ENCODE data around the gene HSPA9. TPM values are rescaled to one million over a fixed set of nuclear protein-coding genes. Genes with fewer than 3 reads are reported as not detected.

HSPA9 gene
- total and polyA plus RNA-seq, 2 donors: 126 to 159 TPM

DNA sequence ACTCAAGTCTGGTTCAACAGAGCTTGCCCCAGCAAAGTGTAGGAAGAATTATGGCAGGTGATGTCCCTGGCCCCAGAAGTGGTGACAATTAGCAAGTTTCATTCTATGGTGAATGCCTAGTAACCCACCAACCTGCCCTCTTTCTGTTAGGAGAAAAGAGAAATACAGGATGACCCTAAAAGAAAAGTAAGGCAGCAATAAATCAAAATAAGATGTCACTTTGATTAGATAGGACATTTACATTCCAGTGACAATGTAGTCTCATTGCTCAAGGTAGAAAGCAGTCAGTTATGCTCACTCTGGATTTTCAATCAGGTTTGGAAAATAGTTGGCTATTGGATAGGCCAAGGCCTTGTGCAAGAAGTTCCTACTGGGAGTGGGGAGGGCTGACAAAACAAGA lies 5.6 kb upstream of the HSPA9 start:
- Histone ChIP-seq H3K4me1 (ENCODE audit: insufficient read depth) (no peaks in the 10 kb centered on the region), H3K36me3 (ENCODE audit: insufficient read depth) (no peaks in the 10 kb centered on the region), H3K27ac (ENCODE audit: low read depth) (no peak overlapping the region), H3K4me3 (ENCODE audit: low read depth, low read length) (no peak overlapping the region)
- no peak for DNase-seq (ENCODE audit: extremely low spot score)

DNA sequence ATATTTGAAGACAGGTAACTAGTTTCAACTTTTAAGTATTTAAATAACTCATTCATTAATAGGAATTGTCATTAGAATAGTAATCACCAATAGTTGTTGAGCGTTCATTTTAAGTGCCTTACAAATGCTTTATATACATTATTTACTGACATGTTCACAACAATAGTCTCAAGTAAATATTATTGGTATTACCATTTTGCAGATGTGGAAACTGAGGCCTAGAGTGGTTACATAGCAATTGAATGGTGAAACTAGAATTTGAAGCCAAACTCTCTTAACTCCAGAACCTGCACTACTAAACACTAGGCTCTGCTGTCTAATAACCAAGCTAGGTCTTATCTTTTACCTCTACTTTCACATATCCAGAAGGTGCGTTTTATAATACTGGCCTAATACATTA lies 4.8 kb upstream of the HSPA9 start:
- 92% methylated on average over 2 of the region's 2 CpGs for WGBS
- DNase-seq (ENCODE audit: extremely low spot score): no peak
- H3K36me3 ChIP-seq (ENCODE audit: insufficient read depth): no peaks in the 10 kb centered on the region
- no peaks in the 10 kb centered on the region for H3K4me1 ChIP-seq (ENCODE audit: insufficient read depth)
- no peak overlapping the region for H3K27ac ChIP-seq (ENCODE audit: low read depth)
- H3K4me3 ChIP-seq (ENCODE audit: low read depth, low read length): no peak overlapping the region

DNA sequence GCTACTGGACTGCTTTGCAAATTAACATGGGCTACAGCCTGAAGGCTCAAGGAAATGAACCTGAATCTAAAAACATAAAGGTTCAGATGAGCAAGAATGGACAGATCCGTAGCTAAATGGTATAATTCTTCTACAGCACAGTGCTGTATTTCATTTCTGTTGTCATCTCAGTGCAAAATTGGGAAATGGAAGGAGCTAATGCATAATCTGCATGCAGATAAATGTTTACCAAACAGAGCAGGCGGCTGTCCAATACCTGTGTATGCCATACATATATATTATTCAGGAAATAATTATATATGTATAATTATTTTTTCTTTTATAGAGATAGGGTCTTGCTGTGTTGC lies 4.3 kb upstream of the HSPA9 start:
- Histone ChIP-seq H3K36me3 (ENCODE audit: insufficient read depth) (no peaks in the 10 kb centered on the region), H3K27ac (ENCODE audit: low read depth) (no peak overlapping the region), H3K4me3 (ENCODE audit: low read depth, low read length) (no peak overlapping the region), H3K4me1 (ENCODE audit: insufficient read depth) (no peaks in the 10 kb centered on the region)
- no peak for DNase-seq (ENCODE audit: extremely low spot score)
- WGBS: 42% methylated on average over 2 of the region's 2 CpGs

DNA sequence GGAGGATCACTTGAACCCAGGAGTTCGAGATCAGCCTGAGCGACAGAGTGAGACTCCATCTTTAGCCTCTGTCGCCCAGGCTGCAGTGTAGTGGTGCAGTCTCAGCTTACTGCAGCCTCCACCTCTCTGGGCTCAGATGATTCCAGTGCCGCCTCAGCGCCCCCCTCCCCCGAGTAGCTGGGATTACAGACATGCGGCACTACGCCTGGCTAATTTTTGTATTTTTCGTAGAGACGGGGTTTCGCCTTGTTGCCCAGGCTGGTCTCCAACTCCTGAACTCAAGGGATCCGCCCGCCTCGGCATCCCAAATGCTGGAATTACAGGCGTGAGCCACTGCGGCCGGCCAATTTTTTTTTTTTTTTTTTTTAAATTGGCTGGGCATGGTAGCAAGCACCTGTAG lies 2.3 kb upstream of the HSPA9 start:
- DNase-seq (ENCODE audit: extremely low spot score): no peak
- Histone ChIP-seq H3K27ac (ENCODE audit: low read depth) (no peak overlapping the region), H3K4me1 (ENCODE audit: insufficient read depth) (no peaks in the 10 kb centered on the region), H3K4me3 (ENCODE audit: low read depth, low read length) (no peak overlapping the region), H3K36me3 (ENCODE audit: insufficient read depth) (no peaks in the 10 kb centered on the region)
- 93% methylated on average over 17 of the region's 17 CpGs for WGBS

DNA sequence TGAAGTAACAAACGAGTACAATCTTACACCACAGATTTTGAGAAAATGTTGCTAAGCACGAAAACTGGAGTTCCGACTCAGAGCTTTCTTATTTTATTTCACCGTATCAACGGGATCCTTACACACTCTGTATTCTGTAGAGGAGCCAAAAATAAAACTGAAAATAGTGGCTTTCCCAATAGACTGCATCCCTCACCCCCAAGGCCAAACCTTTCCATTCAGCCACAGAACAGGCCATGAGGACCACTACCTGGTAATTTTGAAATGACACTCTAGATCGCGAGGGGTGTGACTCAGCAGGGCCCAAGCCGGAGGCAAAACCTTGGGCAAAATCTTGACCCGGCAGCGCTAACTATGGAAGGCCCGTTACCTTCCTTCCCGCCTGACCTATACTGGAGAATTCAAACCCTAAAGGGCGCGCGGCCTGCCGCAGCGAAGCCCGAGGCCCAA lies 432 bp downstream of the HSPA9 start:
- Histone ChIP-seq H3K4me1 (ENCODE audit: insufficient read depth) (no peaks in the 10 kb centered on the region), H3K4me3 (ENCODE audit: low read depth, low read length) (peak overlapping the region; percentile 79), H3K27ac (ENCODE audit: low read depth) (peak overlapping the region; percentile 99), H3K36me3 (ENCODE audit: insufficient read depth) (peaks cover 2% of the 10 kb centered on the region)
- WGBS: under 1% methylated on average over 18 of the region's 18 CpGs
- no peak for DNase-seq (ENCODE audit: extremely low spot score)

DNA sequence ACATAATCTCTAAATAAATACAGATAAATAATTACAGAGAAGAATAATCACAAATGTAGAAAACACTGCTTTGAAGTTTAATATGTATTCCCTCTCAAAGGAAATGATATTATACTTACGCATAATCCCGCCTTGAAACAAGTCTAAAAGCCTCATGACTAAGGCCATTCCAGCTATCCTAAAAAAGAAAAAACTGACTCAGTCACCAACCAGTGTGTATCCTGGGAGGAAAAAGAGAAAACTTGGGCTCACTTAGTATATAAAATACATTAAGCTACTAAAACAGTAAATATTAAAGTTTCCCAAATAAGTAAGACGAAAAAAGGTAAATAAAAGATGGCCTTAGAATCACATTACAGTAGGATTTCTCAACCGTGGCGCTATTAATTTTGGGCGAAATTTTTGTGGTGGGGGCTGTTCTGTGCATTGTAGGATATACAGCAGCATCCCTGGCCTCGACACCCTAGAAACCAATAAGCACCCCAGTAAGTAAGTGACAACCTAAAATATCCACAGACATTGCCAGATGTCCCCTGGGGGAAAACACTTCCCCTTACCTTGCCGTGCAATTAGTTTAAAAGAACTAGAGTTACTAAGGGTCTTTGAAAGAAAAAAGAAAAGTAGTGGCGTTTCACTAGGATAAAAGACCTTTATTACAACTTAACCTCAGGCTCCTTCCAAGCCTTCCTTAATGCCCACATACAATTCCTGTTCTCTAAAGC lies 1.1 kb downstream of the HSPA9 start:
- WGBS: 41% methylated on average over 9 of the region's 9 CpGs
- Histone ChIP-seq H3K36me3 (ENCODE audit: insufficient read depth) (peaks cover 2% of the 10 kb centered on the region), H3K4me3 (ENCODE audit: low read depth, low read length) (peak overlapping the region; percentile 79), H3K27ac (ENCODE audit: low read depth) (no peak overlapping the region), H3K4me1 (ENCODE audit: insufficient read depth) (no peaks in the 10 kb centered on the region)
- DNase-seq (ENCODE audit: extremely low spot score): no peak

DNA sequence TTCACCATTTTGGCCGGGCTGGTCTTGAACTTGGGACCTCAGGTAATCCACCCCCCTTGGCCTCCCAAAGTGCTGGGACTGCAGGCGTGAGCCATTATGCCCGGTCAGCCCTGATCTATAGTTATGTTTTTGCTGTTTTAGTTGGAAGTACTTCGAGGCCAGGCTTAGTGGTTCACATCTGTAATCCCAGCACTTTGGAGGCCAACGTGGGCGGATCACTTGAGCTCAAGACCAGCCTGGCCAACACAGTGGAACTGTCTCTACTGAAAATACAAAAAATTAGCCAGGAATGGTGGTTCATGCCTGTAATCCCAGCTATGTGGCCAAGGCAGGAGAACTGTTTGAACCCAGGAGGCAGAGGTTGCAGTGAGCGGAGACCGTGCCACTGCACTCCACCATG lies 2.0 kb downstream of the HSPA9 start:
- Histone ChIP-seq H3K27ac (ENCODE audit: low read depth) (no peak overlapping the region), H3K4me1 (ENCODE audit: insufficient read depth) (no peaks in the 10 kb centered on the region), H3K36me3 (ENCODE audit: insufficient read depth) (peaks cover 4% of the 10 kb centered on the region), H3K4me3 (ENCODE audit: low read depth, low read length) (no peak overlapping the region)
- no peak for DNase-seq (ENCODE audit: extremely low spot score)
- 80% methylated on average over 8 of the region's 8 CpGs for WGBS

DNA sequence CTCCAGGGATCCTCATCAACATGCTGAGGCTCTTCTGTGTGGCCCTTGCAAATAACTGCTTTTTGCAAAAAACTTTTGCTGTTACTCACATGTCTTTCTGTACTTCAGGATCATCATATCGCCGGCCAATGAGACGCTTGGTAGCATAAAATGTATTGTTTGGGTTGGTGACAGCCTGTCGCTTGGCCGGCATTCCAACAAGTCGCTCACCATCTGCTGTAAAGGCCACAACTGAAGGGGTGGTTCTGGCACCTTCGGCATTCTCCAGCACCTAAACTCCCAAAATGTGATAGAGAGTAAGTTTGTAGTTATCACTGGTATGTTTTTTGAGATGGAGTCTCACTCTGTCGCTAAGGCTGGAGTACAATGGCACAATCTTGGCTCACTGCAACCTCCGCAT lies 4.3 kb downstream of the HSPA9 start:
- DNase-seq (ENCODE audit: extremely low spot score): no peak
- H3K36me3 ChIP-seq (ENCODE audit: insufficient read depth): peaks cover 6% of the 10 kb centered on the region
- no peak overlapping the region for H3K4me3 ChIP-seq (ENCODE audit: low read depth, low read length)
- WGBS: 97% methylated on average over 9 of the region's 9 CpGs
- H3K4me1 ChIP-seq (ENCODE audit: insufficient read depth): no peaks in the 10 kb centered on the region
- no peak overlapping the region for H3K27ac ChIP-seq (ENCODE audit: low read depth)

DNA sequence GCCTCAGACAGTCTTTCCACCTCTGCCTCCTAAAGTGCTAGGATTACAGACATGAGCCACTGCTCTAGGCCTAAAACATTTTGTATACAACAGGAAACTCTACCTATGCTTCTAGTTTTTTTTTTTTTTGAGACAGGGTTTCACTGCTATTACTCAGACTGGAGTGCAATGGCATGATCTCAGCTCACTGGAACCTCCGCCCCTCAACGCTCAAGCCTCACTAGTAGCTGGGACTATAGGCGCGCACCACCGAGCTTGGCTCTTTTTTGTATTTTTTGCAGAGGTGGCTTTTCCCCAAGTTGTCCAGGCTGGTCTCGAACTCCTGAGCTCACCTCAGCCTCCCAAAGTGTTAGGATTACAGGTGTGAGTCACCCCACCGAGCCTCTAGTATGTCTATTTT lies 5.4 kb downstream of the HSPA9 start:
- Histone ChIP-seq H3K27ac (ENCODE audit: low read depth) (no peak overlapping the region), H3K4me3 (ENCODE audit: low read depth, low read length) (no peak overlapping the region), H3K36me3 (ENCODE audit: insufficient read depth) (peaks cover 12% of the 10 kb centered on the region), H3K4me1 (ENCODE audit: insufficient read depth) (no peaks in the 10 kb centered on the region)
- no peak for DNase-seq (ENCODE audit: extremely low spot score)
- 94% methylated on average over 7 of the region's 7 CpGs for WGBS

DNA sequence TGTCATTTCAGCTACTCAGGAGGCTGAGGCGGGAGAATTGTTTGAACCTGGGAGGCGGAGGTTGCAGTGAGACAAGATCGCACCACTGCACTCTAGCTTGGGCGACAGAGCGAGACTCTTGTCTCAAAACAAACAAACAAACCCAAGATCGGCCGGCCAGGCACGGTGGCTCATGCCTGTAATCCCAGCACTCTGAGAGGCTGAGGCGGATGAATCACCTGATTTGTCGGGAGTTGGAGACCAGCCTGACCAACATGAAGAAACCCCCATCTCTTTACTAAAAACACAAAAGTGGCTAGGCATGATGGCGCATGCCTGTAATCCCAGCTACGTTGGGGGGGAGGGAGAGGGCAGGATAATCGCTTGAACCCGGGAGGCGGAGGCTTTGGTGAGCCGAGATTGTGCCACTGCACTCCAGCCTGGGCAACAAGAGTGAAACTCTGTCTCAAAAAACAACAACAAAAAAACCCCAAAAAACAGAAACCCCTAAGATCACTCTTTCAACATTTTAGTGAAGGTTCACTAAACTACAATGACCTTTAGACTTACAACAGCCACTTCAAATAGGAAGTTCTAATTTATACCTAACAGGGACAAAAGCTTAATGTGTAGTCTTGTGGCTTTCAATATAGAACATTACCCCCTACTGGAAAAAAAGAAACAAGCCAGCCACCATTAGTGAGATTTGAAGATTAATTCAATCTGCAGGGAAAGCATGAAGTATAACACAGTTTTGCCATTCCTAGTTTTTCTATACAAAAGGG lies 7.0 kb downstream of the HSPA9 start:
- 84% methylated on average over 16 of the region's 16 CpGs for WGBS
- Histone ChIP-seq H3K4me1 (ENCODE audit: insufficient read depth) (no peaks in the 10 kb centered on the region), H3K4me3 (ENCODE audit: low read depth, low read length) (no peak overlapping the region), H3K36me3 (ENCODE audit: insufficient read depth) (peaks cover 12% of the 10 kb centered on the region), H3K27ac (ENCODE audit: low read depth) (no peak overlapping the region)
- DNase-seq (ENCODE audit: extremely low spot score): no peak

DNA sequence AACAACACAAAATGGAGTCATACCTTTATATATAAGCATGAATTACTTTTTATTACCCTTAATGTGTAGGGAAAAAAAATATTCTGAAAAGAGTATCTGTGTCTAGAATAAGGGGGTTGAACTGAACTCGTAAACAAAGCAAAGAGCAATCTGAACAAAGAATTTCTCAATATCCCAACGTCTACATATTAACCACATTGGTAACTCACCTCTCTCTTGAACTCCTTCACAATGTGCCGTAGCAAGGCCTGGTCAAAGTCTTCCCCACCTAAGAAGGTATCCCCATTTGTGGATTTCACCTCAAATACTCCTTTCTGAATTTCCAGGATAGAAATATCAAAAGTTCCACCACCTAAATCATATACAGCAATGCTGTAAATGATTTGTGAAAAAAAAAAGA lies 8.4 kb downstream of the HSPA9 start:
- no peak for DNase-seq (ENCODE audit: extremely low spot score)
- Histone ChIP-seq H3K36me3 (ENCODE audit: insufficient read depth) (peaks cover 12% of the 10 kb centered on the region), H3K27ac (ENCODE audit: low read depth) (no peak overlapping the region), H3K4me1 (ENCODE audit: insufficient read depth) (no peaks in the 10 kb centered on the region), H3K4me3 (ENCODE audit: low read depth, low read length) (no peak overlapping the region)
- 88% methylated on average over 3 of the region's 3 CpGs for WGBS

DNA sequence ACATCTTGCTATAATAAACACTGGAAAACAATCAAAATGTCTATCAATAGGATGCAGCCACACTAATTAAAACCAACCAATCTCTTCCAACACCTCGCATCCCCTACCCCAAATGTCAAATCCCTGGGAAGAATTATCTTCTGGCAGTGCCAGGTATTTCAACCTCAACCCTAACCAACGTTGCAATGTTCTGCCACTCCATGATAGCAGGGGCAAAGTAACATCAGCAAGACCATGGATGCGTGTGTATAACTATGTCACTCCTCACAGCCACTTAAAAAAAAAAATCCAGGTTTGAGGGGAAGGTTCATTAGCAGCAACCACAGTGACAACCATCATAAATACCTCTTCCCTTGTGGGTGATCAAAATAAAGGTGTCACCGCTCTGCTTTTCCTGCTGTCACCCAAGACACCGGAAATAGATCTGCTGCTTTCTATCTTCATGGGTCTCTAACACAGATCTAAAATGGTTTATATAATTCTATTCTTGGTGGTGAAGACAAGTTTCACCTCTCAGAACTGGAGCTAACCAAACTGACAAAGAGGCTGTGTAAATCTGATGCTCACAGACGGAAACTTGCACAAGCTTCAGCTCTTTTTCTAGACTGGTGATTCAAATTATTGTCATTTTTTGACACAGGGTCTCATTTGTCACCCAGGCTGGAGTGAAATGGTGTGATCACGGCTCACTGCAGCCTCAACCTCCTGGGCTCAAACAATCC lies 9.9 kb downstream of the HSPA9 start:
- WGBS: 85% methylated on average over 7 of the region's 7 CpGs
- Histone ChIP-seq H3K36me3 (ENCODE audit: insufficient read depth) (peaks cover 14% of the 10 kb centered on the region), H3K4me3 (ENCODE audit: low read depth, low read length) (no peak overlapping the region), H3K4me1 (ENCODE audit: insufficient read depth) (no peaks in the 10 kb centered on the region), H3K27ac (ENCODE audit: low read depth) (no peak overlapping the region)
- no peak for DNase-seq (ENCODE audit: extremely low spot score)

DNA sequence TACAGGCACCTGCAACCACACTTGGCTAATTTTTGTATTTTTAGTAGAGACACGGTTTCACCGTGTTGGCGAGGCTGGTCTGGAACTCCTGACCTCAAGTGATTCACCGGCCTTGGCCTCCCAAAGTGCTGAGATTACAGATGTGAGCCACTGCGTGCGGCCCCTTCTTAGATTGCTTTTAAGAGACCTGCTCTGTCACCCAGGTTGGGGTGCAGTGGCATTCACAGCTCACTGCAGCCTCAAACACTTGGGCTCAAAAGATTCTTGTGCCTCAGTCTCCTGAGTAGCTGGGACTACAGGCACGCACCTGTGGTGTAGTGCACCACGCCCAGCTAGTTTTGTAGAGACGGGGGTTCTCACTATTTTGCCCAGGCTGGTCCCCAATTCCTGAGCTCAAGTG lies 11.0 kb downstream of the HSPA9 start:
- Histone ChIP-seq H3K27ac (ENCODE audit: low read depth) (no peak overlapping the region), H3K4me3 (ENCODE audit: low read depth, low read length) (no peak overlapping the region), H3K4me1 (ENCODE audit: insufficient read depth) (no peaks in the 10 kb centered on the region), H3K36me3 (ENCODE audit: insufficient read depth) (peaks cover 12% of the 10 kb centered on the region)
- 91% methylated on average over 9 of the region's 9 CpGs for WGBS
- no peak for DNase-seq (ENCODE audit: extremely low spot score)

Measured in urinary bladder (tissue), 4 donors.